ENCODE measurements around the gene GPR160. TPM values are rescaled to one million over a fixed set of nuclear protein-coding genes. Genes with fewer than 3 reads are reported as not detected.

The GPR160 gene
- total and polyA plus RNA-seq, 2 of the 13 experiments (the other 11 are each of a cell fraction or from before 2014, with no cell fraction given) = 12.1 to 23.2 TPM

- TF ChIP-seq, protein P1, sequence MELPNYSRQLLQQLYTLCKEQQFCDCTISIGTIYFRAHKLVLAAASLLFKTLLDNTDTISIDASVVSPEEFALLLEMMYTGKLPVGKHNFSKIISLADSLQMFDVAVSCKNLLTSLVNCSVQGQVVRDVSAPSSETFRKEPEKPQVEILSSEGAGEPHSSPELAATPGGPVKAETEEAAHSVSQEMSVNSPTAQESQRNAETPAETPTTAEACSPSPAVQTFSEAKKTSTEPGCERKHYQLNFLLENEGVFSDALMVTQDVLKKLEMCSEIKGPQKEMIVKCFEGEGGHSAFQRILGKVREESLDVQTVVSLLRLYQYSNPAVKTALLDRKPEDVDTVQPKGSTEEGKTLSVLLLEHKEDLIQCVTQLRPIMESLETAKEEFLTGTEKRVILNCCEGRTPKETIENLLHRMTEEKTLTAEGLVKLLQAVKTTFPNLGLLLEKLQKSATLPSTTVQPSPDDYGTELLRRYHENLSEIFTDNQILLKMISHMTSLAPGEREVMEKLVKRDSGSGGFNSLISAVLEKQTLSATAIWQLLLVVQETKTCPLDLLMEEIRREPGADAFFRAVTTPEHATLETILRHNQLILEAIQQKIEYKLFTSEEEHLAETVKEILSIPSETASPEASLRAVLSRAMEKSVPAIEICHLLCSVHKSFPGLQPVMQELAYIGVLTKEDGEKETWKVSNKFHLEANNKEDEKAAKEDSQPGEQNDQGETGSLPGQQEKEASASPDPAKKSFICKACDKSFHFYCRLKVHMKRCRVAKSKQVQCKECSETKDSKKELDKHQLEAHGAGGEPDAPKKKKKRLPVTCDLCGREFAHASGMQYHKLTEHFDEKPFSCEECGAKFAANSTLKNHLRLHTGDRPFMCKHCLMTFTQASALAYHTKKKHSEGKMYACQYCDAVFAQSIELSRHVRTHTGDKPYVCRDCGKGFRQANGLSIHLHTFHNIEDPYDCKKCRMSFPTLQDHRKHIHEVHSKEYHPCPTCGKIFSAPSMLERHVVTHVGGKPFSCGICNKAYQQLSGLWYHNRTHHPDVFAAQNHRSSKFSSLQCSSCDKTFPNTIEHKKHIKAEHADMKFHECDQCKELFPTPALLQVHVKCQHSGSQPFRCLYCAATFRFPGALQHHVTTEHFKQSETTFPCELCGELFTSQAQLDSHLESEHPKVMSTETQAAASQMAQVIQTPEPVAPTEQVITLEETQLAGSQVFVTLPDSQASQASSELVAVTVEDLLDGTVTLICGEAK (IDR thresholded peaks at IDR 0.05) = no peak
- TF ChIP-seq, protein P1 (CRISPR knock-in tag; IDR thresholded peaks at IDR 0.05) = no peak
- TF ChIP-seq POLR2A (IDR thresholded peaks at IDR 0.05; ENCODE audit: insufficient read depth in 1 of 2, low read depth in 2 of 2, low read length in 2 of 2) = no peak
- no peak for TF ChIP-seq TEF (CRISPR knock-in tag; IDR thresholded peaks at IDR 0.05)
- no peak for TF ChIP-seq NFE2 (CRISPR knock-in tag; IDR thresholded peaks at IDR 0.05)
- no peak for TF ChIP-seq ZNF713 (CRISPR knock-in tag; IDR thresholded peaks at IDR 0.05)
- TF ChIP-seq SIX4 (CRISPR knock-in tag; IDR thresholded peaks at IDR 0.05) = no peak; the same call in 1 of the 2 replicates
- TF ChIP-seq GPBP1L1 (CRISPR knock-in tag; IDR thresholded peaks at IDR 0.05) = no peak
- no peak for TF ChIP-seq HNRNPLL (IDR thresholded peaks at IDR 0.05; ENCODE audit: low read depth, low read length, poor library complexity, severe bottlenecking)
- no peak for TF ChIP-seq ZNF253 (CRISPR knock-in tag; IDR thresholded peaks at IDR 0.05; ENCODE audit: borderline replicate concordance)
- TF ChIP-seq ZNF749 (CRISPR knock-in tag; IDR thresholded peaks at IDR 0.05; ENCODE audit: borderline replicate concordance) = no peak
- no peak for TF ChIP-seq ZNF674 (CRISPR knock-in tag; IDR thresholded peaks at IDR 0.05; ENCODE audit: low read depth)
- TF ChIP-seq FOXK1 (CRISPR knock-in tag; IDR thresholded peaks at IDR 0.05; ENCODE audit: borderline replicate concordance, low read depth) = no peak
- TF ChIP-seq RFXAP (CRISPR knock-in tag; IDR thresholded peaks at IDR 0.05; ENCODE audit: borderline replicate concordance) = no peak
- TF ChIP-seq BORCS8-MEF2B (CRISPR knock-in tag; IDR thresholded peaks at IDR 0.05) = no peak
- TF ChIP-seq, protein P2, sequence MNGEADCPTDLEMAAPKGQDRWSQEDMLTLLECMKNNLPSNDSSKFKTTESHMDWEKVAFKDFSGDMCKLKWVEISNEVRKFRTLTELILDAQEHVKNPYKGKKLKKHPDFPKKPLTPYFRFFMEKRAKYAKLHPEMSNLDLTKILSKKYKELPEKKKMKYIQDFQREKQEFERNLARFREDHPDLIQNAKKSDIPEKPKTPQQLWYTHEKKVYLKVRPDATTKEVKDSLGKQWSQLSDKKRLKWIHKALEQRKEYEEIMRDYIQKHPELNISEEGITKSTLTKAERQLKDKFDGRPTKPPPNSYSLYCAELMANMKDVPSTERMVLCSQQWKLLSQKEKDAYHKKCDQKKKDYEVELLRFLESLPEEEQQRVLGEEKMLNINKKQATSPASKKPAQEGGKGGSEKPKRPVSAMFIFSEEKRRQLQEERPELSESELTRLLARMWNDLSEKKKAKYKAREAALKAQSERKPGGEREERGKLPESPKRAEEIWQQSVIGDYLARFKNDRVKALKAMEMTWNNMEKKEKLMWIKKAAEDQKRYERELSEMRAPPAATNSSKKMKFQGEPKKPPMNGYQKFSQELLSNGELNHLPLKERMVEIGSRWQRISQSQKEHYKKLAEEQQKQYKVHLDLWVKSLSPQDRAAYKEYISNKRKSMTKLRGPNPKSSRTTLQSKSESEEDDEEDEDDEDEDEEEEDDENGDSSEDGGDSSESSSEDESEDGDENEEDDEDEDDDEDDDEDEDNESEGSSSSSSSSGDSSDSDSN (CRISPR knock-in tag; IDR thresholded peaks at IDR 0.05) = no peak
- no peak for TF ChIP-seq SRSF1 (optimal IDR thresholded peaks at IDR 0.05; ENCODE audit: low read depth, low read length)
- no peak for TF ChIP-seq THYN1 (CRISPR knock-in tag; IDR thresholded peaks at IDR 0.05; ENCODE audit: borderline replicate concordance, low read depth)
Observed at GRCh38 chr3:170003881-170004356, 33.9 kb upstream of the GPR160 start (continued).
